ENCODE data around the gene TBX15. TPM values are rescaled to one million over a fixed set of nuclear protein-coding genes. Genes with fewer than 3 reads are reported as not detected.

The TBX15 gene
- total RNA-seq, 1 experiment from 2014 or later, result 1.9 TPM

DNA sequence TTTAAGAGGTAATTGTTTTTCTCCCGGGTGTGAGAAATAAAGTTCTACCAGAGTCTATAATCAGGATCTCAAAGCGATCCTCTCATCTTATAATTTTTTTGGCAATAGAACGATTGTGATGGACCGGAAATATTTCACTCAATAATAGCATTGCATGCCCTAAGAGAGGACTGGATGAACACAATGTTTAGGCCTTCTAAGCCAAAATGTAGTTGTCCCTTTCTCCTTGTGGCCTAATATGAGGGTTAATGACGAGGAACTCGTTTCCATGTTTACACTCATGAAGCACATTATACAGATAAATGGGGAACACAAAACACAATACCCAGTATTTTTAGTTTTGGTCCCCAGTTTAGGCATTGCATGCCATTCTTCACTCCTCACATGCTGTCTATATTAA, 5.9 kb downstream of the TBX15 start:
- POLR2A ChIA-PET, result no interaction called here
- H3K27me3 ChIP-seq (ENCODE audit: control insufficient read depth, insufficient read depth, low read length), result no peaks in the 10 kb centered on the region
- H3K27ac ChIP-seq (ENCODE audit: low read length), result no peak overlapping the region
- no peak overlapping the region for H3K4me3 ChIP-seq (ENCODE audit: low read depth in 2 of 2, low read length in 2 of 2)
- BruUV-seq (replicated peaks), result no TSS peak
- CTCF ChIA-PET, result no interaction called here
- in situ Hi-C loops (cut with HindIII; ENCODE audit: low pct_unique_long_range_greater_than_20kb, low sequenced_read_pairs) (no loop called here), intact Hi-C loops (cut with micrococcal nuclease; ENCODE audit: unreplicated experiment) (no loop called here)
- 0 out of 2 replicates have a peak, but pooled peaks cover 2% of the 10 kb centered on the region for H3K4me1 ChIP-seq (ENCODE audit: control insufficient read depth, insufficient read depth, low read length)
- no peaks in the 10 kb centered on the region for H3K36me3 ChIP-seq (ENCODE audit: control insufficient read depth, insufficient read depth, low read length)
- no peaks in the 10 kb centered on the region for H3K9me3 ChIP-seq (ENCODE audit: control insufficient read depth, insufficient read depth, low read depth, low read length)
- TF ChIP-seq SIN3A (IDR thresholded peaks at IDR 0.05; ENCODE audit: borderline replicate concordance, insufficient read depth, low read depth, low read length) (no peak), TCF7L2 (IDR thresholded peaks at IDR 0.05; ENCODE audit: low read depth, low read length) (no peak), POLR2AphosphoS5 (IDR thresholded peaks at IDR 0.05; ENCODE audit: low read depth, low read length) (no peak)
- TF ChIP-seq, protein P1, sequence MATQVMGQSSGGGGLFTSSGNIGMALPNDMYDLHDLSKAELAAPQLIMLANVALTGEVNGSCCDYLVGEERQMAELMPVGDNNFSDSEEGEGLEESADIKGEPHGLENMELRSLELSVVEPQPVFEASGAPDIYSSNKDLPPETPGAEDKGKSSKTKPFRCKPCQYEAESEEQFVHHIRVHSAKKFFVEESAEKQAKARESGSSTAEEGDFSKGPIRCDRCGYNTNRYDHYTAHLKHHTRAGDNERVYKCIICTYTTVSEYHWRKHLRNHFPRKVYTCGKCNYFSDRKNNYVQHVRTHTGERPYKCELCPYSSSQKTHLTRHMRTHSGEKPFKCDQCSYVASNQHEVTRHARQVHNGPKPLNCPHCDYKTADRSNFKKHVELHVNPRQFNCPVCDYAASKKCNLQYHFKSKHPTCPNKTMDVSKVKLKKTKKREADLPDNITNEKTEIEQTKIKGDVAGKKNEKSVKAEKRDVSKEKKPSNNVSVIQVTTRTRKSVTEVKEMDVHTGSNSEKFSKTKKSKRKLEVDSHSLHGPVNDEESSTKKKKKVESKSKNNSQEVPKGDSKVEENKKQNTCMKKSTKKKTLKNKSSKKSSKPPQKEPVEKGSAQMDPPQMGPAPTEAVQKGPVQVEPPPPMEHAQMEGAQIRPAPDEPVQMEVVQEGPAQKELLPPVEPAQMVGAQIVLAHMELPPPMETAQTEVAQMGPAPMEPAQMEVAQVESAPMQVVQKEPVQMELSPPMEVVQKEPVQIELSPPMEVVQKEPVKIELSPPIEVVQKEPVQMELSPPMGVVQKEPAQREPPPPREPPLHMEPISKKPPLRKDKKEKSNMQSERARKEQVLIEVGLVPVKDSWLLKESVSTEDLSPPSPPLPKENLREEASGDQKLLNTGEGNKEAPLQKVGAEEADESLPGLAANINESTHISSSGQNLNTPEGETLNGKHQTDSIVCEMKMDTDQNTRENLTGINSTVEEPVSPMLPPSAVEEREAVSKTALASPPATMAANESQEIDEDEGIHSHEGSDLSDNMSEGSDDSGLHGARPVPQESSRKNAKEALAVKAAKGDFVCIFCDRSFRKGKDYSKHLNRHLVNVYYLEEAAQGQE (IDR thresholded peaks at IDR 0.05; ENCODE audit: insufficient read depth in 1 of 2, low read depth in 2 of 2, low read length in 1 of 2), result no peak
- TF ChIP-seq, protein P2, sequence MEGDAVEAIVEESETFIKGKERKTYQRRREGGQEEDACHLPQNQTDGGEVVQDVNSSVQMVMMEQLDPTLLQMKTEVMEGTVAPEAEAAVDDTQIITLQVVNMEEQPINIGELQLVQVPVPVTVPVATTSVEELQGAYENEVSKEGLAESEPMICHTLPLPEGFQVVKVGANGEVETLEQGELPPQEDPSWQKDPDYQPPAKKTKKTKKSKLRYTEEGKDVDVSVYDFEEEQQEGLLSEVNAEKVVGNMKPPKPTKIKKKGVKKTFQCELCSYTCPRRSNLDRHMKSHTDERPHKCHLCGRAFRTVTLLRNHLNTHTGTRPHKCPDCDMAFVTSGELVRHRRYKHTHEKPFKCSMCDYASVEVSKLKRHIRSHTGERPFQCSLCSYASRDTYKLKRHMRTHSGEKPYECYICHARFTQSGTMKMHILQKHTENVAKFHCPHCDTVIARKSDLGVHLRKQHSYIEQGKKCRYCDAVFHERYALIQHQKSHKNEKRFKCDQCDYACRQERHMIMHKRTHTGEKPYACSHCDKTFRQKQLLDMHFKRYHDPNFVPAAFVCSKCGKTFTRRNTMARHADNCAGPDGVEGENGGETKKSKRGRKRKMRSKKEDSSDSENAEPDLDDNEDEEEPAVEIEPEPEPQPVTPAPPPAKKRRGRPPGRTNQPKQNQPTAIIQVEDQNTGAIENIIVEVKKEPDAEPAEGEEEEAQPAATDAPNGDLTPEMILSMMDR (IDR thresholded peaks at IDR 0.05), result no peak
- ATAC-seq (no peak), DNase-seq (ENCODE audit: low read depth, low spot score) (no peak)

DNA sequence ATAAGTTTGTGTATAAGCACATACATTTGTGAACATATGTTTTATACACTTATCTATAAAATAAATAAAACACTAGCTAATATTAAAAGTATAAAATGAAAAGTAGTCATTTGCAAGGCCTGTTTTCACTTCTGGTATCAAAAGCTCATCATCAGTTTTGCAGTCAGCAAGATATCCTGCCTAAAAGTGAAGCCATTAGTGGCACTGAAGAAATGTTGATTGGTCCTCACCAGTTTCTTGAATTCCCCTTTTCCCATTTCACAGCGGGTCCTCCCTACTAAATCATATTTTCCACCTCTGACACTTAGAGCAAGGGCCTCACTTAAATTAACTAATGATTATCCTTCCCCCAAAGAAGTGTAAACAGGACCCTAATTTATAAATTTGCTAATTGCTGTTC, 6.7 kb downstream of the TBX15 start:
- no TSS peak for BruUV-seq (replicated peaks)
- H3K27me3 ChIP-seq (ENCODE audit: control insufficient read depth, insufficient read depth, low read length), result no peaks in the 10 kb centered on the region
- DNase-seq (ENCODE audit: low read depth, low spot score) (no peak), ATAC-seq (no peak)
- H3K36me3 ChIP-seq (ENCODE audit: control insufficient read depth, insufficient read depth, low read length), result no peaks in the 10 kb centered on the region
- POLR2A ChIA-PET, result no interaction called here
- no peaks in the 10 kb centered on the region for H3K9me3 ChIP-seq (ENCODE audit: control insufficient read depth, insufficient read depth, low read depth, low read length)
- no peak for TF ChIP-seq TCF7L2 (IDR thresholded peaks at IDR 0.05; ENCODE audit: low read depth, low read length)
- TF ChIP-seq, protein P2 (IDR thresholded peaks at IDR 0.05), result no peak
- TF ChIP-seq, protein P1 (IDR thresholded peaks at IDR 0.05; ENCODE audit: insufficient read depth in 1 of 2, low read depth in 2 of 2, low read length in 1 of 2), result no peak
- TF ChIP-seq POLR2AphosphoS5 (IDR thresholded peaks at IDR 0.05; ENCODE audit: low read depth, low read length), result no peak
- no peak for TF ChIP-seq SIN3A (IDR thresholded peaks at IDR 0.05; ENCODE audit: borderline replicate concordance, insufficient read depth, low read depth, low read length)
- intact Hi-C loops (cut with micrococcal nuclease; ENCODE audit: unreplicated experiment), result no loop called here
- in situ Hi-C loops (cut with HindIII; ENCODE audit: low pct_unique_long_range_greater_than_20kb, low sequenced_read_pairs), result no loop called here
- no peak overlapping the region for H3K4me3 ChIP-seq (ENCODE audit: low read depth in 2 of 2, low read length in 2 of 2)
- no peaks in the 10 kb centered on the region for H3K4me1 ChIP-seq (ENCODE audit: control insufficient read depth, insufficient read depth, low read length)
- CTCF ChIA-PET, result no interaction called here
- no peak overlapping the region for H3K27ac ChIP-seq (ENCODE audit: low read length)
